ENCODE measurements around the gene OGFOD3.

DNA sequence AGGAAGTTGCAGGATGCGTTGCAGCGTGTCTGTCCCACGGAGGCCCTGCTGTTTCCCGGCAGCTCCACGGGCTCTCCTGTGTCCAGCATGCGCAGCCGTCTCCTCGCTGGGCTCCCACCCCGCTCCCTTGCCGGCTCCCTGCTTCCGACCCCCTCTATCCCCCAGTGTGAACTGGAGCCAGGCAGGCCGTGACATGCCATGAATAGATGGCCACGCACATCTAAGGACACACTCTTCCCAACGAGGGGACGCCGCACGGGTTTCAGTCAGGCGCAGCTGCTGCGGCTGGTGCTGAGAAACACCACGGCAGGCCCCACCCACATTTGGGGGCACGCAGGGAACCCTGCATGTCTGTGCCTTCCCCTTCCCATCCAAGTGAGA is 9.5 kb downstream of the OGFOD3 start:
- TF ChIP-seq, protein P1, sequence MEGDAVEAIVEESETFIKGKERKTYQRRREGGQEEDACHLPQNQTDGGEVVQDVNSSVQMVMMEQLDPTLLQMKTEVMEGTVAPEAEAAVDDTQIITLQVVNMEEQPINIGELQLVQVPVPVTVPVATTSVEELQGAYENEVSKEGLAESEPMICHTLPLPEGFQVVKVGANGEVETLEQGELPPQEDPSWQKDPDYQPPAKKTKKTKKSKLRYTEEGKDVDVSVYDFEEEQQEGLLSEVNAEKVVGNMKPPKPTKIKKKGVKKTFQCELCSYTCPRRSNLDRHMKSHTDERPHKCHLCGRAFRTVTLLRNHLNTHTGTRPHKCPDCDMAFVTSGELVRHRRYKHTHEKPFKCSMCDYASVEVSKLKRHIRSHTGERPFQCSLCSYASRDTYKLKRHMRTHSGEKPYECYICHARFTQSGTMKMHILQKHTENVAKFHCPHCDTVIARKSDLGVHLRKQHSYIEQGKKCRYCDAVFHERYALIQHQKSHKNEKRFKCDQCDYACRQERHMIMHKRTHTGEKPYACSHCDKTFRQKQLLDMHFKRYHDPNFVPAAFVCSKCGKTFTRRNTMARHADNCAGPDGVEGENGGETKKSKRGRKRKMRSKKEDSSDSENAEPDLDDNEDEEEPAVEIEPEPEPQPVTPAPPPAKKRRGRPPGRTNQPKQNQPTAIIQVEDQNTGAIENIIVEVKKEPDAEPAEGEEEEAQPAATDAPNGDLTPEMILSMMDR (IDR thresholded peaks at IDR 0.05) = no peak
- no peak for TF ChIP-seq POLR2A (IDR thresholded peaks at IDR 0.05)
